Measurements from ENCODE around the gene GOLM1.
"Not testable (repeated sequence)": the region's sequence is repeated elsewhere in the genome, so short reads cannot be mapped to it uniquely, and the experiment has no call there.

GOLM1 gene
- total RNA-seq, result 1.5 to 2.4 reads per million in 2 experiments

- no peak for DNase-seq (ENCODE audit: low read depth)
These were observed at the start of gene GOLM1 for GRCh38 chr9:86098824-86099700. Gene GOLM1 (minus strand): TSS chr9:86099558. CDS start chr9:86079320, 20,238 bp downstream.

GRCh38 chr9:86146671-86147070 is 47.3 kb upstream of the GOLM1 start:
- DNase-seq (ENCODE audit: low read depth), result not testable (repeated sequence)

GRCh38 chr9:86145960-86146359 is 46.6 kb upstream of the GOLM1 start:
- DNase-seq (ENCODE audit: low read depth), result not testable (repeated sequence)

GRCh38 chr9:86142973-86143372 is 43.6 kb upstream of the GOLM1 start:
- no peak for DNase-seq (ENCODE audit: low read depth)

- no peak for DNase-seq (ENCODE audit: low read depth)
These were observed 42.5 kb upstream of the GOLM1 start for GRCh38 chr9:86141843-86142242.

- DNase-seq (ENCODE audit: low read depth), result no peak
These were observed 36.0 kb upstream of the GOLM1 start for GRCh38 chr9:86135371-86135770.

GRCh38 chr9:86134361-86134760 is 35.0 kb upstream of the GOLM1 start:
- no peak for DNase-seq (ENCODE audit: low read depth)

GRCh38 chr9:86128235-86128822 is 29.0 kb upstream of the GOLM1 start:
- DNase-seq (ENCODE audit: low read depth), result no peak

- no peak for DNase-seq (ENCODE audit: low read depth)
These were observed 27.9 kb upstream of the GOLM1 start for GRCh38 chr9:86126998-86127972.

- DNase-seq (ENCODE audit: low read depth), result no peak
These were observed 23.0 kb upstream of the GOLM1 start for GRCh38 chr9:86122311-86122710.

- no peak for DNase-seq (ENCODE audit: low read depth)
These were observed 20.1 kb upstream of the GOLM1 start for GRCh38 chr9:86119457-86119856.

- no peak for DNase-seq (ENCODE audit: low read depth)
These were observed 17.1 kb upstream of the GOLM1 start for GRCh38 chr9:86116425-86116824.

GRCh38 chr9:86115886-86116285 is 16.5 kb upstream of the GOLM1 start:
- no peak for DNase-seq (ENCODE audit: low read depth)

GRCh38 chr9:86112057-86112456 is 12.7 kb upstream of the GOLM1 start:
- DNase-seq (ENCODE audit: low read depth), result no peak

GRCh38 chr9:86102626-86103025 is 3.3 kb upstream of the GOLM1 start:
- no peak for DNase-seq (ENCODE audit: low read depth)

GRCh38 chr9:86099701-86100364 is 475 bp upstream of the GOLM1 start:
- DNase-seq (ENCODE audit: low read depth), result no peak

GRCh38 chr9:86097510-86098224 is 1.7 kb downstream of the GOLM1 start:
- no peak for DNase-seq (ENCODE audit: low read depth)

GRCh38 chr9:86096386-86096785 is 3.0 kb downstream of the GOLM1 start:
- DNase-seq (ENCODE audit: low read depth), result no peak

- DNase-seq (ENCODE audit: low read depth), result no peak
These were observed 5.4 kb downstream of the GOLM1 start for GRCh38 chr9:86093788-86094555.

- no peak for DNase-seq (ENCODE audit: low read depth)
These were observed 7.9 kb downstream of the GOLM1 start for GRCh38 chr9:86091477-86091876.

All from T follicular helper cell (primary cell).